A673 (cell line): ENCODE results near the gene ITPR1. TPM values are rescaled to one million over a fixed set of nuclear protein-coding genes. Genes with fewer than 3 reads are reported as not detected.

Experiments used
- BruUV-seq: library from RNA; stranded (reverse); fragments of 400-500 nt; replicated peaks from 2 replicates; lab custom pipeline; 2021; lab: Mats Ljungman, UMichigan
- CTCF ChIA-PET: fragments of 300-600 bp; sonication (Branson Sonifier 250); formaldehyde crosslinking; loops from one replicate; lab custom pipeline; 2022; ENCODE audit warnings: antibody characterized with exemption; lab: Charles Lee
- POLR2A ChIA-PET: fragments of 300-600 bp; sonication (Branson Sonifier 250); formaldehyde crosslinking; loops from one replicate; lab custom pipeline; 2022; ENCODE audit warnings: antibody characterized with exemption; ENCODE audit not compliant: low non-redundant PET; lab: Charles Lee
- DNase-seq: peaks from one replicate; pipeline ENCODE4 v3.0.0-alpha.2; 2015; ENCODE audit warnings: low spot score
- H3K27ac ChIP-seq: fragments of 200-600 bp; sonication (generic); 2 replicates; pipeline ENCODE4 v1.5.1; 2016; ENCODE audit warnings: mixed run types, low read depth, mild to moderate bottlenecking, mixed read lengths, antibody characterized with exemption, low read length; ENCODE audit not compliant: poor library complexity, severe bottlenecking
- H3K27me3 ChIP-seq: fragments of 200-600 bp; sonication (generic); replicated peaks from 2 replicates; pipeline ENCODE4 v1.6.1; 2017; ENCODE audit warnings: mixed run types, low read depth, mild to moderate bottlenecking, mixed read lengths, antibody characterized with exemption, low read length; ENCODE audit not compliant: insufficient read depth, poor library complexity
- H3K36me3 ChIP-seq: fragments of 200-600 bp; sonication (generic); 2 replicates; pipeline ENCODE4 v1.6.1; 2016; ENCODE audit warnings: mixed run types, mild to moderate bottlenecking, mixed read lengths, antibody characterized with exemption, low read length; ENCODE audit not compliant: insufficient read depth, poor library complexity, severe bottlenecking
- H3K4me1 ChIP-seq: fragments of 200-600 bp; sonication (generic); 2 replicates; pipeline ENCODE4 v1.6.1; 2017; ENCODE audit warnings: mixed run types, mild to moderate bottlenecking, mixed read lengths, antibody characterized with exemption, low read length; ENCODE audit not compliant: insufficient read depth, poor library complexity, severe bottlenecking
- H3K4me3 ChIP-seq: fragments of 200-600 bp; sonication (generic); 2 replicates; pipeline ENCODE4 v1.5.1; 2016; ENCODE audit warnings: low read depth, mixed run types, mild to moderate bottlenecking, mixed read lengths, low read length; ENCODE audit not compliant: poor library complexity, severe bottlenecking
- H3K9me3 ChIP-seq: fragments of 200-600 bp; sonication (generic); 2 replicates; pipeline ENCODE4 v1.6.1; 2016; ENCODE audit warnings: mixed run types, low read depth, mild to moderate bottlenecking, mixed read lengths, antibody characterized with exemption, low read length; ENCODE audit not compliant: poor library complexity, severe bottlenecking
- CTCF ChIP-seq: fragments of 300-800, 200-600 bp; sonication (generic); conservative IDR thresholded peaks from 2 replicates; pipeline ENCODE4 v1.5.1; 2017; ENCODE audit warnings: low read depth, mild to moderate bottlenecking, antibody characterized with exemption, low read length, moderate library complexity, mixed read lengths
- EZH2 ChIP-seq: fragments of 200-600 bp; sonication (generic); IDR thresholded peaks from 2 replicates; pipeline ENCODE4 v1.6.1; 2017; ENCODE audit warnings: borderline replicate concordance, low read depth, mild to moderate bottlenecking, mixed read lengths, antibody characterized with exemption, low read length; ENCODE audit not compliant: poor library complexity, severe bottlenecking
- intact Hi-C: fragments of 100-400 bp; cut with micrococcal nuclease; formaldehyde crosslinking; loops from one replicate; pipeline ENCODE4 v1.10.0; 2022; ENCODE audit not compliant: unreplicated experiment
- total RNA-seq: library from RNA; stranded (reverse); gene quantifications from 2 replicates; pipeline ENCODE4 v1.2.3, GENCODE V29; 2021

Gene ITPR1
- total RNA-seq, 1 experiment from 2014 or later = 8.6 TPM

DNA sequence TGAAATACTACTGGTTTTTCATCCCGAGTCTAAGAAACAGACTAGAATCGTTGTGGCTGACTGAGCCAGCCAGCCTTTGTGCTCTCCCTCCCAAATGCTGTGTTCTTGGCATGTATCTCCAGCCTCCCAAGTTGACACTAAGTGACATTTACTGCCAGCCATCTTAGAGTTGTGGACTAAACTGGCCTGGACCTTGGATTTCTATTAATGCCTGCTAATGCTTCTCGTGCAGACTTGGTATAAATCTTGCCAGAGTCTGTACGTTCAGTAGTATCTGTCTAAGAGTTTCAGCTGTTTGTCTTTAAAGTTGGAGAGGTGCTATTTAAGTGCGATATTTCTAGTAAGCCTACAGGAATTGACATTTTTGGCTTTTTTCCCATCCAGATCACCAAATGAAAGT is 319.4 kb downstream of the ITPR1 start:
- no peak for DNase-seq
- Histone ChIP-seq H3K4me3 (no peak overlapping the region), H3K9me3 (no peaks in the 10 kb centered on the region), H3K27me3 (no peaks in the 10 kb centered on the region), H3K4me1 (peaks cover 4% of the 10 kb centered on the region), H3K27ac (no peak overlapping the region), H3K36me3 (no peaks in the 10 kb centered on the region)
- ChIA-PET CTCF (no interaction called here), POLR2A (no interaction called here)
- no peak for TF ChIP-seq EZH2
- TF ChIP-seq CTCF = no peak
- BruUV-seq = no TSS peak
- intact Hi-C loops = no loop called here

DNA sequence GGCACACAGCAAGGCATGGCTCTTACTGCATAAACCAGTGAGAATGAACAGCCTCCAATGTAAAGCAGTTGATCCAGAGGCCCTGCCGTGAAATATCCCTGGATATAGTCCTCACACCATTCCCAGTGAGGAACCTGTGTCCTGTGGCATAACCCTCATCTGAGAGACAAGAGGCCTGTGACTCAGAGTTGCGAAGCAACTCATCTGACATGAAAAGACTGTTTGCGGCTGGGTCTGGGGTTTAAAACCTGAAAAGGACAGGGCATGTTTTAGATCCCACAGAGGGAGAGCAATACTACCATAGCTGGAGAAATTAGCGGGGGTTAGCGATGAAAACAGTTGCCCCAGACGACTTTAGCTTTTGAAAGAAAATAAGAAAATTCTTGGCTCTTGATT is 320.8 kb downstream of the ITPR1 start:
- intact Hi-C loops = no loop called here
- H3K27me3 ChIP-seq = no peaks in the 10 kb centered on the region
- no peak for DNase-seq
- no peaks in the 10 kb centered on the region for H3K9me3 ChIP-seq
- H3K27ac ChIP-seq = no peak overlapping the region
- ChIA-PET CTCF (no interaction called here), POLR2A (no interaction called here)
- no peak for TF ChIP-seq CTCF
- no peak for TF ChIP-seq EZH2
- H3K4me1 ChIP-seq = peaks cover 4% of the 10 kb centered on the region
- H3K36me3 ChIP-seq = no peaks in the 10 kb centered on the region
- BruUV-seq = no TSS peak
- no peak overlapping the region for H3K4me3 ChIP-seq

GRCh38 chr3:4814305-4814903 is 321.3 kb downstream of the ITPR1 start:
- intact Hi-C loops = no loop called here
- Histone ChIP-seq H3K9me3 (no peaks in the 10 kb centered on the region), H3K4me3 (no peak overlapping the region), H3K27me3 (no peaks in the 10 kb centered on the region), H3K27ac (no peak overlapping the region), H3K36me3 (no peaks in the 10 kb centered on the region), H3K4me1 (peaks cover 4% of the 10 kb centered on the region)
- peak; percentile 48 for DNase-seq
- ChIA-PET POLR2A (no interaction called here), CTCF (no interaction called here)
- TSS peak; percentile 53 for BruUV-seq
- TF ChIP-seq EZH2 (no peak), CTCF (no peak)
